Tibial nerve (tissue), 4 donors: ENCODE results near the gene TTC28. TPM values are rescaled to one million over a fixed set of nuclear protein-coding genes. Genes with fewer than 3 reads are reported as not detected.

ENCODE experiments used
- DNase-seq, 2 donors: peaks; one replicate each; pipeline ENCODE4 v3.0.0-alpha.2; 2019; ENCODE audit warnings: low spot score in 2 of 2
- H3K27ac ChIP-seq, 4 donors: fragments of 200-600 bp; sonication (generic) in 3 of 4; one replicate each; pipeline ENCODE4 v1.5.1; 2017 to 2019; ENCODE audit warnings: mild to moderate bottlenecking in 1 of 4
- H3K27me3 ChIP-seq, 2 donors: fragments of 200-600 bp; sonication (generic) in 1 of 2; one replicate each; pipeline versions ENCODE4 v1.5.1 to v1.6.0; 2017 to 2019
- H3K36me3 ChIP-seq, 3 donors: fragments of 200-600 bp; sonication (generic); one replicate each; pipeline ENCODE4 v1.5.1; 2018 to 2019
- H3K4me1 ChIP-seq, 4 donors: fragments of 200-600 bp; sonication (generic) in 3 of 4; one replicate each; pipeline ENCODE4 v1.5.1; 2017 to 2019
- H3K4me3 ChIP-seq, 4 donors: fragments of 200-600 bp; sonication (generic) in 3 of 4; one replicate each; pipeline ENCODE4 v1.5.1; 2017 to 2019; ENCODE audit warnings: mild to moderate bottlenecking in 1 of 4, moderate library complexity in 1 of 4
- H3K9me3 ChIP-seq, 4 donors: fragments of 200-600 bp; sonication (generic) in 3 of 4; one replicate each; pipeline ENCODE4 v1.5.1; 2017 to 2019
- EP300 ChIP-seq, 2 donors: sonication (generic); formaldehyde crosslinking; IDR thresholded peaks; one replicate each; pipeline ENCODE4 v1.6.1; 2017; ENCODE audit warnings: antibody characterized with exemption in 2 of 2, mild to moderate bottlenecking in 1 of 2
- POLR2A ChIP-seq, 2 donors: fragments of 450-650 bp; IDR thresholded peaks; one replicate each; pipeline ENCODE4 v1.6.1; 2017; ENCODE audit warnings: antibody characterized with exemption in 2 of 2, mild to moderate bottlenecking in 2 of 2, moderate library complexity in 2 of 2
- WGBS, 2 donors: methylation state at CpG; one replicate each; pipeline ENCODE4 v1.1.5; 2018; 5-methylcytosine and 5-hydroxymethylcytosine counted together
- total RNA-seq, 4 donors: library from RNA; depleted of rRNA; stranded (reverse); fragments of >200 nt; gene quantifications; one replicate each; pipeline ENCODE4 v1.1.0, GENCODE V29; 2016
- TF ChIP-seq, protein P1 (sequence below), 5 experiments: fragments of 200-600 bp in 3 of 5; fragments of 450-650 bp in 2 of 5; sonication (generic) in 3 of 5; IDR thresholded peaks; one replicate each; pipeline ENCODE4 v1.5.1; 2016 to 2019; ENCODE audit warnings: antibody characterized with exemption in 5 of 5, mild to moderate bottlenecking in 3 of 5, moderate library complexity in 2 of 5

TTC28 gene
- total RNA-seq, 4 donors from 2014 or later: 83.9 to 177 (median 128) TPM

DNA sequence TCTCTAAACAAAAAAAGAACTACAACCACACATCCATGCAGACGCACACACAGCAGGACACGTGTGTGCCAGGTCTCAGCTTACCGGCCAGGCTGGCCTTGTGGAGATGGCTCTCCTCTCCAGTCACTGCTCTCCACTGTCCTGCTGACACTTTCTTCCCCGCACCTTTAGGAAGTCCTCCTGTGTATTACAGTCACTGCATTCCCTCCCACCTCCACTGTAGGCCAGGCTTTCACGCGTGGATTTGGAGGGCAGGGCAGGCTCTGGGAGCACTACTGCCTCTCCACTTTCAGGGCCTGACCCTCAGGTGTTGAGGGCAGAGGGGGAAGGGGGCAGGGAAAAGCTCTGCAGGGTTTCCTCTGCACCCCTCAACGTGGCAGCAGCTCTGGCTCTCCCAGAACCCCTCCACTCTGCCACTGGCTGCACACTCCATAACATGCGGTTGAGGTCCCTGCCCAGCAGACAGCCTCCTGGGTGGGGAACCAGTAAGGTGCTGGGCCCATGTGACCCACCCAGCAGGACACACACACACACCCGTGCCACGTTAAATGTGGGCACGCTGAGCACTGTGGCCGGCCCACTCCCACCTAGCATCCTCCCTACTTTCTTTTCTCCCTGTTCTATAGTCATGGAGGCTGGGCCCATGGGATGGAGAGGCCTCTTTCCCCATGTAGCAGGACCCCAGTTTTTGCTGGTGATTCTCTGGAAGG, 653.6 kb downstream of the TTC28 start:
- TF ChIP-seq EP300 (IDR thresholded peaks at IDR 0.05) (no peak), POLR2A (IDR thresholded peaks at IDR 0.05) (no peak)
- TF ChIP-seq, protein P1, sequence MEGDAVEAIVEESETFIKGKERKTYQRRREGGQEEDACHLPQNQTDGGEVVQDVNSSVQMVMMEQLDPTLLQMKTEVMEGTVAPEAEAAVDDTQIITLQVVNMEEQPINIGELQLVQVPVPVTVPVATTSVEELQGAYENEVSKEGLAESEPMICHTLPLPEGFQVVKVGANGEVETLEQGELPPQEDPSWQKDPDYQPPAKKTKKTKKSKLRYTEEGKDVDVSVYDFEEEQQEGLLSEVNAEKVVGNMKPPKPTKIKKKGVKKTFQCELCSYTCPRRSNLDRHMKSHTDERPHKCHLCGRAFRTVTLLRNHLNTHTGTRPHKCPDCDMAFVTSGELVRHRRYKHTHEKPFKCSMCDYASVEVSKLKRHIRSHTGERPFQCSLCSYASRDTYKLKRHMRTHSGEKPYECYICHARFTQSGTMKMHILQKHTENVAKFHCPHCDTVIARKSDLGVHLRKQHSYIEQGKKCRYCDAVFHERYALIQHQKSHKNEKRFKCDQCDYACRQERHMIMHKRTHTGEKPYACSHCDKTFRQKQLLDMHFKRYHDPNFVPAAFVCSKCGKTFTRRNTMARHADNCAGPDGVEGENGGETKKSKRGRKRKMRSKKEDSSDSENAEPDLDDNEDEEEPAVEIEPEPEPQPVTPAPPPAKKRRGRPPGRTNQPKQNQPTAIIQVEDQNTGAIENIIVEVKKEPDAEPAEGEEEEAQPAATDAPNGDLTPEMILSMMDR (IDR thresholded peaks at IDR 0.05): no peak
- WGBS, 2 donors: 91 to 93% methylated on average over 11 to 12 of the region's 12 CpGs
- Histone ChIP-seq H3K4me3 (no peak overlapping the region), H3K9me3 (no peaks in the 10 kb centered on the region), H3K27ac (no peak overlapping the region), H3K27me3 (no peaks in the 10 kb centered on the region), H3K36me3 (peaks cover 0 to 20% (median 0%) of the 10 kb centered on the region in 3 donors), H3K4me1 (peaks cover 0 to 37% (median 9%) of the 10 kb centered on the region in 4 donors)
- DNase-seq: no peak

DNA sequence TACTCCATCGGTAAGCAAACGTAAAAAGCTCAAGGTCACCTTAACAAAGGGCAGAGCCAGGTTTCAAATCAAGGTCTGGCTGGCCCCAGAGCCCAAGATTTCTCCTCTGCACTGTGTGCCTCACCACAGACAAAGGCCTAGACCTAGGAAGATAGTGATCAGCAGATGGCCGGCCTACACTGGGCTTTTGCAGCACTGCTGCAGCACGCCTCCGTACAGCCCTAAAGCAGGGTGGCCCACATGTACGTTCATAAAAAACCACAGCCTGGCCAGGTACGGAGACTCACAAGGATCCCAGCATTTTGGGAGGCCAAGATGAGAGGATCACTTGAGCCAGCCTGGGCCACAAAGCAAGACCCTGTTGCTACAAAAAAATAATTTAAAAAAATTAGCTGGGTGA, 654.3 kb downstream of the TTC28 start:
- Histone ChIP-seq H3K27ac (no peak overlapping the region), H3K27me3 (no peaks in the 10 kb centered on the region), H3K9me3 (no peaks in the 10 kb centered on the region), H3K4me3 (no peak overlapping the region), H3K36me3 (peaks cover 0 to 20% (median 0%) of the 10 kb centered on the region in 3 donors), H3K4me1 (peaks cover 0 to 44% (median 10%) of the 10 kb centered on the region in 4 donors)
- WGBS, 2 donors: 84 to 94% methylated on average over 7 of the region's 7 CpGs
- no peak for DNase-seq
- TF ChIP-seq, protein P1 (IDR thresholded peaks at IDR 0.05): no peak
- no peak for TF ChIP-seq EP300 (IDR thresholded peaks at IDR 0.05)
- no peak for TF ChIP-seq POLR2A (IDR thresholded peaks at IDR 0.05)

DNA sequence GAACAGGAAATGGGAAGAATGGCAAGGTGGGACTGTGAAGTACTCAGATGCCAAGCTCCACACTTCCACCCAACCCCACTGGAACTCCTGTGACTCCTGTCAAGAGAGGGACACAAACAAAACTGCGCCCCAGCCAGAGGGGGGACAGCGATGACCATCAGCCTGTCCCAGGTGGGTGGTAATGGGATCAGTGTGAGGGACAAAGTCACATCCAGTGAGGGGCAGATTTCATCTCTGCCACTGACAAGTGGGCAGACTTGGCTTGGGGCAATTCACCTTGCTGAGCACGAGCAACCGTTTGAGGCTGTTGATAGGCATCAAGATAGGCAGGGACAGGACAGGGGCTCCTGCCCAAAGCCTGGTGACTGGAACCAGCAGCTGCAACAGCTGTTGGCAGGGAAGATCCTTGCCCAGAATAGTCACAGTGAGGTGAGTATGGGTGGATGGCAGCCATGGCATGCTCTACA, 655.2 kb downstream of the TTC28 start:
- Histone ChIP-seq H3K36me3 (peaks cover 0 to 14% (median 0%) of the 10 kb centered on the region in 3 donors), H3K4me1 (peaks cover 0 to 46% (median 15%) of the 10 kb centered on the region in 4 donors), H3K27ac (no peak overlapping the region), H3K9me3 (no peaks in the 10 kb centered on the region), H3K4me3 (no peak overlapping the region), H3K27me3 (no peaks in the 10 kb centered on the region)
- whole genome bisulfite sequencing, 2 donors: 86 to 92% methylated on average over 4 of the region's 4 CpGs
- TF ChIP-seq EP300 (IDR thresholded peaks at IDR 0.05): no peak
- TF ChIP-seq, protein P1 (IDR thresholded peaks at IDR 0.05): no peak
- TF ChIP-seq POLR2A (IDR thresholded peaks at IDR 0.05): no peak
- no peak for DNase-seq

DNA sequence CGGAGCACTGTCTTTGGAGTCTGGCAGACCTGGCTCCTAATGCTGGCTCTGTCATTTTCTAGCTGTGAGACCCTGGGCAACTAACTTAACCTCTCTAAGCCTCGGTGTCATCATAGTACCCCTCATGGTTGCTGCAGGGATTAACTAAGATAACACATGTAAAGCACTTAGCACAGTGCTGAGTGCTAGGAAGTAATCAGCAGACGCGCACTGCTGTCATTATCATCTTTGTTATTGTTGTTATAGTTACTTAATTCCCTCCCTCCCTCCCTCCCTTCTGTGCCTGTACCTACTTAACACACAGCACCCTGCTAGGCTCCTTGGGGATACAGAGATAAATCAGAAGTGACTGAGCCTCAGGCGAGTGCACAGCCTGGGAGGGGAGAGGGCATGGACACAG, 655.9 kb downstream of the TTC28 start:
- Histone ChIP-seq H3K4me3 (no peak overlapping the region), H3K9me3 (no peaks in the 10 kb centered on the region), H3K27ac (no peak overlapping the region), H3K36me3 (peaks cover 0 to 14% (median 0%) of the 10 kb centered on the region in 3 donors), H3K27me3 (no peaks in the 10 kb centered on the region), H3K4me1 (peaks cover 0 to 41% (median 13%) of the 10 kb centered on the region in 4 donors)
- no peak for DNase-seq
- 93% methylated on average over 5 of the region's 5 CpGs for WGBS, 2 donors
- TF ChIP-seq, protein P1 (IDR thresholded peaks at IDR 0.05): no peak
- no peak for TF ChIP-seq EP300 (IDR thresholded peaks at IDR 0.05)
- TF ChIP-seq POLR2A (IDR thresholded peaks at IDR 0.05): no peak

DNA sequence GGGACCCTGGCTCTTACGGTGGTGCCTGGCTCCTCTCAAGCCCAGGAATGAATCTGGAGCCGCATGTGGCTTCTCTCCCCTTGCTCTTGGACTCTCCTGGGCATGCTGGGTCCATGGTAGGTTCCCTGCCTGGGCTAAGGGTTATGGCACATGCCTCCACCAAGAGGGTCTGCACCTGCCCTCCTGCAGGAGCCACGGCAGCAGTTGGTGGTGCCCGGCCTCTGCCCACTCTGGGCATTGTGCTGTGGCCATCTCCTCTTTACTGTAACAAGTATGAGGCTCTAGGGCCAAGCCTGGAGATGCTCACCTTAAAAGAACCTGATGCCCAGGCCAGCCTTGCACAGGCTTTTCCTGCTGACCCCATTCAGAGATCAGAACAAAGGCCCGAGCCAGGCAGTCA, 656.6 kb downstream of the TTC28 start:
- DNase-seq: no peak
- Histone ChIP-seq H3K36me3 (peaks cover 0 to 14% (median 0%) of the 10 kb centered on the region in 3 donors), H3K27ac (no peak overlapping the region), H3K27me3 (no peaks in the 10 kb centered on the region), H3K4me3 (no peak overlapping the region), H3K9me3 (no peaks in the 10 kb centered on the region), H3K4me1 (peaks cover 0 to 33% (median 13%) of the 10 kb centered on the region in 4 donors)
- WGBS, 2 donors: 87 to 97% methylated on average over 4 to 5 of the region's 5 CpGs
- TF ChIP-seq, protein P1 (IDR thresholded peaks at IDR 0.05): no peak
- no peak for TF ChIP-seq POLR2A (IDR thresholded peaks at IDR 0.05)
- TF ChIP-seq EP300 (IDR thresholded peaks at IDR 0.05): no peak
